ENCODE data around the gene NHSL1.

The NHSL1 gene

DNA sequence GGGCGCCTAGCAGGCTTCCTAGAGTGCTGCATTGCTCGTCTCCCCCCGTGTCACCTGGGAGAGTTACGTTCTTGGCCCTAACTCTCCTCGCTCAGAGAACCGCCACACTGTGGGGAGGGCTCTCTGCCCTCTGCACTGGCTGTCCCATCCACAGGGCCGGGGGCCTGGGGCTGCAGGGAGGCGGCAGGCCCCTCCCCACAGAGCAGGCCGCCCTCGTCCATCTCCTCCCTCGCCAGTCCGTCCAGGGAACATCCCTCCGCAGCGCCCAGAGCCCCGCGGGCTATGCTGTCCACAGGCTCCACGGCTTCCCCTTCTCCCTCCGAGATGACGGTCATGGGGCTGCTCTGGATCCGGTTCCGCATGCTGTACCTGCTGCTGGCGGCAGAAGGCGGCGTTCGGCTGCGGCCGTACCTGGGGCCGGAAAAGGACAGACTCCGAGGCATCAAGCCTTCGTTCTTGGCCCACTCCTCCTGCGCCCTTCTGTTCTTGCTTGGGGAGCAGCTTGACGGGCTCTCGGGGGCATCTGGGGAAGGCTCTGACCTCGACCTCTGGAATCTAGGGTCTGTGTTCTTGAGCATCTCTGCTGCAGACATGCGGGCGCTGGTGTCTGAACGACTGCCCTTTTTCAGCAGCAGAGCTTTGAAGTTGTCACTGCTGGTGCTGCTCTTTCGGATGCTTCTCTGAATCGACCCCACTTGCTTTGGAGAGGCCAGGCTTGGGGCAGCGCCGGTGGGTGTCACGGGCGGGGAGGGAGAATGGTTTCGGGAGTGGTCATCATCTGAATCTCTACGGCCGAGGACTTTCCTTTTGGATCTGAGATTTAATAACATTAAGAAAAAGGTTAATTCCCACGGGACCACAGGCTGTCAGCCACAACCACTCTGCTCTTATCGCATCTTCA is 75.0 kb downstream of the NHSL1 start:
- DNase-seq = no peak

DNA sequence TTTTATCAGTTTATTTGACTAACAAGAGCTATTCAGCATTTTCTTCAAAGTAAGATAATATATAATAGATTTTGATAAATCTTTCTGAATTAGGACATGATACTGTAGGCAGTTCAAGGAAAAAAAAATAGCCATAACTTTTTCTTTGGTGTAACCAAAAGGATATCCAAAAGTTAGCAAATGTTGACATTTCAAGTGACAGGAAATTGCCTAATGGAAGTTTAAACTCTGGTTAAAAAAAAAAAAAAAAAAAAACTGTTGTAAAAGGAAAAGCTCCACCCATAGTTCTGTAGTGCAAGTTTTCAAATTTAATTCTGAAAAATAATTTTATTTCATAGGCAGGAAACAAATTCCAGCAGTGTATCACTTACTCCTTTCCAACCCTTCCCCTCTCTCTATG is 76.4 kb downstream of the NHSL1 start:
- no peak for DNase-seq

DNA sequence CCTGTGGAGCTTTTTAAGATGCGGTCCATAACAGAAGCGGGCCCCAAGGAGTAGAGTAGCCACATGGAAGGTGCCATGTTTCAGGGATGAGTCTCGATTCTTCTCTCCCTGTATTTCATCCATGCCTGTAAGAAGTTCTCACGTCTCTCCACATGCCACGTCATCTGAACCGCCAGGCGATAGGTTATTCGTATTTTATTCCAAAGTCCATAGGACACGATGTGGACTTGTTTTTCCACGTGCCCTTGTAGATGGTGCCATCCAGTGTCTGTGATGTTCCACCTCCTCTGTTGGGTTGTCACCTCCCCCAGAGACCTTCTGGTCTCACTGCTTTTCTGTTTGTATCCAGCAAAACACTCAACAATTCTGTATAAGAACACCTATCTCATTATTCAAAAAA is 77.7 kb downstream of the NHSL1 start:
- DNase-seq = no peak

DNA sequence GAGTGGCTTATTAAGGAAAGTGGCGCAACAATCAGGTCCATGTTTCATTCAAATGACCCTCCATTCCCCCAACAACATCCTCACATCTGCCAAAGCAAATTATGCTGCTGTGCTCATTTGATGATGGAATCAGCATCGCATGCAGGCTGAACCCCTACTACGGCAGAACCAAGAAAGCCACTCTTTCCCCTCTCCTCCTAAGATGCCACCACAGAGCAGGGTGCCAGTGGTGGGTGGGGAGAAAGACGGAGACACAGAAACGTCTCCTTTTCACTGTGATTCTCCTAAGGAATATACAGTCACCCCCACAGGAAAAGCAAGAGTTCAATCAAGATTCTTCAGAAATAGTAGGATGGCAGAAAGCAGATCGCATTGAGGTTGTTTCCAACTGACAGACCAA is 78.2 kb downstream of the NHSL1 start:
- DNase-seq = no peak

GRCh38 chr6:138420356-138420755 is 78.9 kb downstream of the NHSL1 start:
- no peak for DNase-seq

- DNase-seq = no peak
Observed at GRCh38 chr6:138419766-138420165, 79.5 kb downstream of the NHSL1 start.

DNA sequence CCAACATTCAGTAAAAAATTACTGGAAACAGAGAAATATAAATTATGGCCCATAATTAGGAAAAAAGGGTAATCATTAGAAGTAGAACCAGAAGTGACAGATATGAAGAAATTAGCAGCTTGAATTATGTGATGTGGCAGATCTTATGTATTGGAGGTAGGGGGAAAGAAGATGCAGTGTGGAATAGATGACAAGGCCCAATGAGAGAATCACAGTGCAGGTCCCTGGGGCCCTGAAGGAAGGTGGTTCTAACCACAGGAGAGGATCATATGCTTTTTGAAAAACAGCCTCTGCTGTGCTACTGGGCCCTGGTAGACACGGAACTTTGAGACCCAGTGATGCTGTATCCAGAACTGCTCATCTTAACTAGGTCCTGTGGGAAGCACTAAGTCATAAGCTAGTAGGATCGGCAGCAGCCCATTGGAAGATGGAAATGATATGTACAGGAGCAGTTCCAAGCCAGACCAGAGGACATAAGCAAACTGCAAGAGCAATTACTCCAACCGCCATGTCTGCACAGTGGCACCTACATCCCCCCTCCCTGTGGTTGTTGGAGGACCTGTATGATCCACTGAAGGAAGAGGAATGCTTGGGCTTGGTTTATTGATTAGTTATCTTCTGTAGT is 81.1 kb downstream of the NHSL1 start:
- no peak for DNase-seq

DNA sequence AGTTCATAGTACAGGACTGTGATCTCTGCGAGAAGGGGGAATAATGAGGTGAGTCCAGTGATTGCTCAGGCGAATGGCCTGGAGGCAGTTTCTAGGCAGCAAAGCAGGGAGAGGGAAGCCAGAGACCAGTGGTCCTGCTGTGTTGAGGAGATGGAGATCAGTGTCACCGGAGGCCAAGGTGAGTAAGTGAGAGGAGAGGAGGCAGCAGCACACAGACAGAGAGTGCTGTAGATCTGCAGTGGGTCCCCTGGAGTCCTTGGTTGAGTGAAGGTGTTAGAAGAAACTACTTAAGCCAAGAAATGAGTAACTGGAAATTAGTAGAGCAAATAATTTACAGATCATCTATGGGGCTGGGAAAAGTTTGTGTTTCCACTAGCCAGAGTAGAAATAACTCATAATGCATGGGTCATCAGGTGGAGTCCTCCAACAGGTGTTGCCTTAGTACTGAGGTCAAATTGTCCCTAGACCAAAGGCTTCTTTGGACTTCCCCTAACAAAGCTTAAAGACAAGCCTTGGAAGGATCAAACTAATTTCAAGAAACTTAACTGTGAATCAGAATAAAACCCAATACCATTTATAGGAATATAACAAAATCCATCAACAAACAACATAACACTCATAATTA is 81.7 kb downstream of the NHSL1 start:
- DNase-seq = no peak

GRCh38 chr6:138416206-138416605 is 83.1 kb downstream of the NHSL1 start:
- no peak for DNase-seq

DNA sequence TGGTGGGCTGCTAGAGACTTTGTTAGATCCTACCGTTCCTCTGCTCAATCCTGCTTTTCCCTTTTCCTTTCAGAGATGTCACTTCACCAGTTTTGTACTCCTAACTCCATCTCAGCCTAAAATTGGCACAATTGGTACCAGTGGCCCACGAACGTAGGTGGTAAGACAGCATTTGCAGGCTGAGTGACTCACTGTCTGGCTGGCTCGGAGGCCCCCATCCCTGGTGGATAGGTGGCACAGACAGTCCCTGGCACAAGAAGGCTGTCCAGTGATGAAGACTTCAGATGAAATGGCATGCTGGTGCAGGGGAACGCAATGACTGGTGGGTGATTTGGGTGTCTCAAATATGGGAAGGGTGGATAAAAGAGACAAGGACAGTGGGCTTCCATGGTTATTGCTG is 84.2 kb downstream of the NHSL1 start:
- DNase-seq = no peak

DNA sequence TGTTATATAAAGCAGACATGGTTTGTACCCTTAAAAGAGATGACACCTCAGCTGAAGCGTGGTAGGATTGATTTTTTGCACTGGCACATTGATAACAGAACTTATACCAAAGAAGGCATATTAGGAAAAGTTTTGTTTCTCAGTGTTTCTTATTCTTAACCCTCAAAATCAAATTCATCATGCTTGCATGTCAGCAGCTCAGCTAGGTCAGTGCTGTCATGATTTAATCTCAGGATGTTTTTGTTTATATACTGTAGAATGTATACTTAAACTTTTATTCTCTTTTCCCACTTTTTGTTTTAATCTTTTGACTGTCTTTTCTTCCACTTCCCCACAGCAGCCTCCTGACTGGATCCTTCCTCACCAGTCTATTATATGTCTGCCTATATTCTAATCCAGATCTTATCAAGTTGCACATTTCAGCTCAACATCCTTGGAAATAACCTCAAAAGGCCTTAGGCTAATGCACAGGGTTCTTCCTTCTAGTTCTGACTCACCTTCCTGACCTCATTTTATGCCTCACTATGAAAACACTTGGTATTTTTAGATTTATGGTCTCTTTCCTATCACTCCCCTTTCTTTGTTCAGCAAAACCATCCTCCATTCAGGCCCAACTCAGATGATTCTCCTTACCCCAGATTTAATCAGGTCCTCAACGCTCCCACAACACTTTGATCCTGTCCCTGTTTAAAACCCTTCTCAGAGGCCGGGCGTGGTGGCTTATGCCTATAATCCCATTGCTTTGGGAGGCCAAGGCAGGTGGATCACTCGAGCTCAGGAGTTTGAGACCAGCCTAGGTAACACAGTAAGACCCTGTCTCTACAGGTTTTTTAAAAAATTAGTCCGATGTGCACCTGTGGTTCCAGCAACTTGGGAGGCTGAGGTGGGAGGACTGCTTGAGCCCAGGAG is 88.1 kb downstream of the NHSL1 start:
- no peak for DNase-seq

DNA sequence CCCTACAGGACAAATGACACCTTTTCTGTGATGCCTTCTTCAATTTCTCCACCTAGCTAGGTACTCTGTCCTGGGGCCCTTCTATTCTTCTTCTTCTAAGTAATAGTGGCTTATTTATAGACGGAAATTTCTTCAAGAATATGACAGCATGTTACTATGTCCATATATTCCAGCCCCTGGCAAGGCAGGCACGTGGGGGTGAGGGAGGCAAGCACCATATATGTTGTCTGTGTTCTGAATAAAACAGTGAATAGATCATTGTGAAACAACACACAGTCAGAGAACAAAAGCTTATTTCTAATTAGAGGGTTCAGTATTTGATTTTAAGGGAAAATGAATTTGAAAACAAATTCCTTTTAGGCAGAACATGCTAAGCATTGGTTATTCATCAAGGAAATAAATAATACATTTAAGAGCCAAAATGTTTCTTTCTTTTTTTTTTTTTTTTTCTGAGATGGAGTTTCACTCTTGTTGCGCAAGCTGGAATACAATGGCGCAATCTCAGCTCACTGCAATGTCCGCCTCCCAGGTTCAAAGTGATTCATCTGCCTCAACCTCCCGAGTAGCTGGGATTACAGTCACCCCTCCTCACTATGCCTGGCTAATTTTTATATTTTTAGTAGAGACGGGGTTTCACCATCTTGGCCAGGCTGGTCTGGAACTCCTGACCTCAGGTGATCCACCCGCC is 89.1 kb downstream of the NHSL1 start:
- no peak for DNase-seq

GRCh38 chr6:138406443-138406842 is 92.9 kb downstream of the NHSL1 start:
- no peak for DNase-seq

DNA sequence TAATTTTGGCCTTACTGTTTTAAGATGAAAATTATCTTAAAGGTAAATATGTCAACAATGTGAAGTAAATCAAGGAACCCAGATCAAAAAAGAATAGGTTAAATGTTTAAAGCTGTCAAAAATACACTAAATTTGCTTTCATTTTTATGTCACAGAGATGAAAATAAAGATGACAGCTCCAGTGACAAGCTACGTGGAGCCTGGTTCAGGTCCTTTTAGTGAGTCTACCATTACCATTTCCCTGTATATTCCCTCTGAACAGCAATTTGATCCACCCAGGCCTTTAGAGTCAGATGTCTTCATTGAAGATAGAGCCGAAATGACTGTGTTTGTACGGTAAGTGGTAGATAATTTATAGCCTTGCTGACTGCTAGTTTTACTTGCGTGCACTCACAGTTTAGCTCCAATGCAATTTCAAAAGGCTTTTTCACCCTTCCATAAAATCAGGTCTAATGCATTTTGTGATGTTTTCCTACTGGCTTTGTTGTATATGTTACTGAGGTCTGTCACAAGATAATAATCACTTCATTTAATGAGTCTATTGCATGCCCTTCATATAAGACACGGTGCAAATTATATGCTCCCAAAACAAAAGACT is 93.4 kb downstream of the NHSL1 start:
- DNase-seq = no peak

GRCh38 chr6:138404666-138405337 is 94.5 kb downstream of the NHSL1 start:
- peak; percentile 72 for DNase-seq

- peak; percentile 97 for DNase-seq
Observed at GRCh38 chr6:138403801-138404665, 95.3 kb downstream of the NHSL1 start, which contains the start of gene HEBP2. Gene HEBP2 (plus strand): TSS chr6:138404223. CDS start chr6:138404496, 273 bp downstream.

DNA sequence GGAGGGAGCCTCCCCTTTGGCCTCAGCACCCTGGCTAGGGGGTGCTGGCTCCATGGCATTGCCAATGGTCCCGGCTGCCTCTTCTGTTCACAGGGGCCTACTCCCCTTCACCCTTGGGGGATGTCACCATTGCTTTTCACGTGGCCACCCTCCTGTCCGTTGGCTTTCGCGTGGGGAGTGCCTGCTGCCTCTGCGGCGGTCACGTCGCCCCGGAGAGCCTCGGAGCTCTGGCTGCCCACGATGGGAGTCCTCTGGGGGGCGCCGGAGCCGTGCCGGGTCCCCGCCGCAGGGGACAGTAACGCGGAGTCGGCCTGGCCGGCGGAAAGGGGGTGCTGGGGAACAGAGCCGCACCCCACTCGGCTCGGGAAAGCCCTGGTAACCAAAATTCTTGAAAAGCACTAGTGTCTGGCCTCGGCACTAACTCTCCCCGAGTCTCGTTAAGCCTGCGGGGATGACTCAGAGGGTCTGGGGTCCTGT is 95.9 kb downstream of the NHSL1 start:
- DNase-seq = peak; percentile 76

DNA sequence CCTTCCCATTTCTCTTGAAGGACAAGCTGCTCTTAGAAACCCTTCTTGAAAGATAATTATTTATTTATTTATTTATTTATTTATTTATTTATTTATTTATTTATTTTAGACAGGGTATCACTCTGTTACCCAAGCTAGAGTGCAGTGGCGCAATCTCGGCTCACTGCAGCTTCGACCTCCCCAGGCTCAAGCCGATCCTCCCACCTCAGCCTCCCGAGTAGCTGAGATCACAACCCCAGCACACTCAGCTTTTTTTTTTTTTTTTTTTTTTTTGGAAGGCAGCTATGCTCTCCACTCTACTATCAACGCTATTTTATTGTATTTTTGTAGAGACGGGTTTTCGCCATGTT is 96.5 kb downstream of the NHSL1 start:
- DNase-seq = no peak

DNA sequence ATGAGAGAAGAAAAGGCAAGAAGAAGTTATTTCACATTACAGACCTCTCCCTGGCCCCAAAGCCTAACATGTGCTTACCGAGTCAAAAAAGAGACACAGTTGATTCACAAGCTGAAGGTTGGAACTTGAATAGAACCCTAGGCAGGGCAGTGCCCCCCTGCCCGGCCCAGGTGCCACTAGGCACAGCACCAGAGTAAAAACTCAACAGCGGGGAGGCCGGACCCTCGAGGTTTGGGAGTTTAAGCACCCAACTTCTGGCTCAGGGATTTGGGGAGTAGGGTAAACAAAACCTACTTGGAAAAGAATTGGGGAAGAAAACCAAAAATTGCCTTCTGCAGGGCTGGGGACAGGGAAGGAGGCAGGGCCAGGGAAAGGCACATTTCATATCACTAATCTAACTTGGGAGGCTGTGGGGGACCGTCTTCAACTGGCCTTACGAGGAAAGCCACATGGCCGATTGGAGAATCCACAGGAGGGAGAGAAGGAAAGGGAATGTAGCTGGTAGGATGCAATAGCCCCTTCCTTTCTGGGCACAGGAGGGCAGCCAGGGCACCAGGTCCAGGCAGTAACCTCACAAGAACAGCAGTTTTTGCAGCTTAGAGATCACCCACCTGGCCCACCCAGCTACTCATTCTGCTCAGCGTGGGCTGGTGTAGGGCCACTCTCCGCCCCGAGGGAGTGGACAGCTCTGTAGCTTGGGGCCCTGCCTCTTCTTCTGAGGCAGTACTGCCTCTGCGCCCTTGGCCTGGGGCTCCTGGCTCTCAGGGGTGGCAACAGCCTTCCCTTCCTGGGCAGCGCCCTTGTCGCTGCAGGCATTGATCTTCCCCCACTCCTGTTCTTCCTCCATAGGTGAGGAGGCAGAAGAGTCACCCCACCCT is 97.1 kb downstream of the NHSL1 start:
- no peak for DNase-seq

Measured in activated effector memory CD4-positive, alpha-beta T cell treated with anti-CD3 and anti-CD28 coated beads, Interleukin-2, amount 50 U/mL, for 16 hours (primary cell).